Measurements from ENCODE around the gene FBLN7.

FBLN7 gene

GRCh38 chr2:112157472-112157871, 19.3 kb downstream of the FBLN7 start:
- no peak for DNase-seq (ENCODE audit: low spot score)

GRCh38 chr2:112159454-112159921, 21.3 kb downstream of the FBLN7 start:
- DNase-seq (ENCODE audit: low spot score) = no peak

DNA sequence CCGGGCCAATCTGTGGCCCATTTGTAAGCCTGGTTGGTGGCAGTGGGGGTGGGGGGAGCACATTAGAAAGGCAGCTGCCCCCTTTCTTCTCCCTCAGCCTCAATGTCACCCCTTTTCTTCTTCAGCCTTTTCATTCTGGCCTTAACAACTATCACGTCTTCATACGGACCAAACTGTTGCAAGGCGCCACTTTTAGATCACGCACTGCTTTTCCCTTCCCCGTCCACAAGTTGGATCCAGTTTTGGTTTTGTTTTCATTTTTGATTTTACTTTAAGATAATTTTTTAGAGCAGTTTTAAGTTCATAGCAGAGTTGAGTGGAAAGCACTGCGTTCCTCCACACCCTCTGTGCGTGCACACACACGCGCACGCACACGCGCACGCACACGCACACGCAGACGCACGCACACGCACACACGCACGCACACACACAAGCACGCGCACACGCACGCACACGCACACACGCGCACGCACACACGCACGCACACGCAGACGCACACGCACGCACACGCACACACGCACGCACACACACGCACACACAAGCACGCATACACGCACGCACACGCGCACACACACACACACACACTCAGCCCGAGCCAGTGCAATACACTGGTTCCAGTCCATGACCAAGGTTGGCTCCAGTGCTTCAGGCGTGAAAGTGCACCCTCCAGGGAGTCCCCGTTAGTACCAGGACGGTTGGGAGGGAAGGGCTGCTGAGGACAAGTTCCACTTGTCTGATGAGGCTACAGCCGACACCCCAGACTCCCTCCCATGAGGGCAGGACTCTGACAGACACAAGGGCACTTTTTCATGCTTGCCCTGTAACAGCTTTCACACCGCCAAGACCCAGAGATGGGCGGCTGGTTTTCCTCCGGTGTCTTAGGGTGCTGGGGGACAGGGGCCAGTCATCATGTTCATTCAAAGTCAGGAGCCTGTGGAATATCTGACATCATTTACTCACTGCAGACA, 22.4 kb downstream of the FBLN7 start:
- DNase-seq (ENCODE audit: low spot score) = no peak

DNA sequence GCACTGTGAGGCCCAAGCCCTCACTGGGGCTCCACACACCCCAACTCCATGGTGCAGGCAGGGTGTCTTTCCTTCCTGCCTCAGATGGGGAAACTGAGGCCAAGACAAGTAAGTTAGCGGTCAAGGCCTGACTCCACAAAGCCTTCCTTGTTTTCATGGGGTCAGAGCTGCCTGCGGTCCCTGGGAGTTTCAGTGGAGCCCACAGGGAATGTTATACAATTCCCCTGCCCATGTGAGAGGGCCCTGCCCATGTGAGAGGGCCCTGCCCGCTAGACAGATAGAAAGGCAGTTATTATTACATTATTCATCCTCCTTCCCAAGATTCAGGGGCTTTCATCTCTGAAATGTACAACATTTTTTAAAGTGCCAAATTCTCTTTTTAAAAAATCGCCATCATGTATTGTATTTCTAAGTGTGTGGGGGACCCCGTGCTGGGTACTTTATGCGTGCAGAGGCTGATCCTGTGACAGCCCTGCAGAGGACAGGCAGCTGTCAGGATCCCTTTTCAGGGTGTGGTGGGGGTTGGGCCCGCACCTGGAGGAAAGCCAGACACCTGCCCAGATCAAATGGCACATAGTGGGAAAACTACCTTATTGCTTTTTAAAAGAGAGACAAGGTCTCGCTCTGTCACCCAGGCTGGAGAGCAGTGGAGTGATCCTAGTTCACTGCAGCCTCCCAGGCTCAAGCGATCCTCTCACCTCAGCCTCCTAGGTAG, 23.4 kb downstream of the FBLN7 start:
- no peak for DNase-seq (ENCODE audit: low spot score)

DNA sequence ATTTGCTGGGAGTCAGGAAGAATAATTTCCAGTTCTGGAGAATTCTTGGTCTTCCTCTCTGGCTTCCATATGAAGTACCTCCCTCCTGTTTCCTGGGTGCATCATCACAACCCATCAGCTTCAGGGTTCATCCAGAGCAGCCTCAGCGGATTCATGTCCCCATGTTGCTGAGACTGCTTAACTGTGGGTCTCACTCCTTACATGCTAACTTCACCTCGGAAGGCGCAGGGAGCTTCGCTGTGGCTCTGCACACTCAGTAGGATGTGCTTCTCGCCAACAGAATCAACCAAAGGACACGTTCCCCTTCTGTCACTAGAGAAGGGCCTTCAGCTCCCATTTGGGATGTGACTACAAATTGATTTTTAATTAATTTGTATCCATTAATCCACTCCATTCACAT, 24.2 kb downstream of the FBLN7 start:
- no peak for DNase-seq (ENCODE audit: low spot score)

GRCh38 chr2:112162956-112163355, 24.8 kb downstream of the FBLN7 start:
- no peak for DNase-seq (ENCODE audit: low spot score)

- no peak for DNase-seq (ENCODE audit: low spot score)
Measured at GRCh38 chr2:112163541-112163981, 25.4 kb downstream of the FBLN7 start.

DNA sequence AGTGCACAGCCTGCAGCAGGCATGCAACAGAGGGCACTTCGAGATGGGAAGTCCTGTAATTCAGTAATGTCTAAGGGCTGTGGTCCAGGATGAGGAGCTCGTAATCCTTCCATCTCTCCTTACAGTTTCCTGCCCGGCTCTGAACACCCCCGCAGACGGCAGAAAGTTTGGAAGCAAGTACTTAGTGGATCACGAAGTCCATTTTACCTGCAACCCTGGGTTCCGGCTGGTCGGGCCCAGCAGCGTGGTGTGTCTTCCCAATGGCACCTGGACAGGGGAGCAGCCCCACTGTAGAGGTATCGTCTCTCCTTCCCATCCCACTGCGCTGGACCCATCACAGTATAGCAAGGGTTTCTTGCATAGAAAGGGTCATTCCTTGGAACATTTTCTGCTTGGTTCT, 26.7 kb downstream of the FBLN7 start:
- no peak for DNase-seq (ENCODE audit: low spot score)

DNA sequence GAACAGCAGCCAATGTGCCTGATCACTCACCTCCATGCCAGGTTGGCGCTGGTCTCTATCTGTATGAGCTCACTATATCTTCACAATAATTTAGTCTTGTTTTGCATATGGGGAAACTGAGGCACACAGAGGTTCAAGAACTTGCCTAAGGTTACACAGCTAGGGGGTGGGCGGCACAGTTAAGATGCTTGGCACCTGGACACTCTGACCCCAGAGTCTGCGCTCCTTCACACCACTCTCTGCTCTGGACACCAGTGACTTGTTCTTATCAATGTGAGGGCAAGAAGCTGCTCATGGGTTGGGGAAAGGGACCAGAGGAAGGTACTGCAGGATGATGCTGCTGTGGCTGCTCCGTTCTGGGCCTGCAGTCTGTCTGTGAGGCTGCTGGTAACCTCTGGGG, 27.1 kb downstream of the FBLN7 start:
- DNase-seq (ENCODE audit: low spot score) = no peak

DNA sequence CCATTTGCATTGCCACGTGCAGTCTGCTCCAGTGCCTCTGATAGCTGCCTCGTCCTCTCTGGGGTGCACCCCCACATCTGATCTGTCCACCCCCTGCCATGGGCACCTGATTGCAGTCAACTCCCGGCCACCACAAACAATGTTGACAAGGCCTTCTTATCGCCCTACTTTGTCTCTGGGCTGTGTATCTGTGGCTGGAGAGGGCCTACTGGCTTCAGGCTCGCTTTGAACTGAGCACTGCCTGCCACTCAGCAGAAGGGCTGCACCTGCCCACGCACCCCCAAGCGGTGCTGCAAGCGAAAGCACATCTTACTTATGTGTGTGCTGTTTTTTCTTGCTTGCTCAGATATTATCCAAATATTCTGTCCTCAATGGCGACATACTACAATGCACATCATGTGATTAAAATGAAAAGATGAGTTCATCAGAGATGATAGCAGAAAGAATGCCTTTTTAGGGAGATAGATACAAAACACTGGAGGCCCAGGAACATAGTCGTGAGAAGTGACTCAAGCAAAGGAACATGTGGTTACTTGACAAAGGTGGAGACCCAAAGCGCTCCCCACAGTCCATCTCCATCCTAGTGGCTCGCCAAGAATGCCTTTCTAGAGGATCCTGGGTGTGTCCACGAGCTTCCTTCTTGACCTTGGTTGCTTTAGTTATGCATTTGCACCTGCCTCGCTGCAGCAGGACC, 28.8 kb downstream of the FBLN7 start:
- no peak for DNase-seq (ENCODE audit: low spot score)

GRCh38 chr2:112168422-112169124, 30.4 kb downstream of the FBLN7 start:
- no peak for DNase-seq (ENCODE audit: low spot score)

- no peak for DNase-seq (ENCODE audit: low spot score)
Measured at GRCh38 chr2:112170495-112170894, 32.3 kb downstream of the FBLN7 start.

- no peak for DNase-seq (ENCODE audit: low spot score)
Measured at GRCh38 chr2:112173646-112174319, 35.6 kb downstream of the FBLN7 start.

DNA sequence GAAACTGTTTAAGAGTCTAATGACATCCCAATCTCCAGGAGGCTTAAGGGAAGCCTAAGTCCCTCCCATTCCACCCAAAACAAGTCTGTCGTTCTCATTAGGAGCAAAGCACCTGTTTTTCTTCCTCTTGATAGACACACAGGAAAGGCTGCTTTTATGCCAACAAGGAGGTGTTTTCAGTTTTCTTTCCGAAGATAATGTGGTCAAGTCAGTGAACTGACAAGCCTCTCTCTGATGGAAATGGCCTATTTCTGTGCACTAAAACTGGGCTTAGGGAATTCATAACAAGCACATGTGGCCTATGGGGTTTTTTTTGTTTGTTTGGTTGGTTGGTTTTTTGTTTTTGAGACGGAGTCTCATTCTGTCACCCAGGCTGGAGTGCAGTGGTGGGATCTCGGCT, 36.2 kb downstream of the FBLN7 start:
- no peak for DNase-seq (ENCODE audit: low spot score)

DNA sequence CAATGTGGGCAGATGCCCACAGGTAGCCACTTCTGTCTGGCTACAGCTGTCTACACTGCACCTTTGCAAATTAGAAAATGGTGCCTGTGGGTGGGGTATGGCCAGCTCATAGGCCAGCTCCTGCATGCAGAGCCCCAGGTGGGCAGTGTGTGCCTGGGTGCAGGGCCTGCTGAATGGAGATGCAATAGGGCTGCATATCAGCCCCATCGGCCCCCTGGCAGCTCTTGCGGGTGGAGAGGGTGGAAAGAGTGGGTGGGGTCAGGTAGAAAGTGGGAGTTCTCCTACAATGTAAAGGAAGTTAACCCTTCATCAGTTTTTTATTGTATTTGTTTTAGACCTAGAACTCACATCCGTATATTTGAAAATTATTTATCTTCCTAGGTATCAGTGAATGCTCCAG, 37.1 kb downstream of the FBLN7 start:
- DNase-seq (ENCODE audit: low spot score) = no peak

- no peak for DNase-seq (ENCODE audit: low spot score)
Measured at GRCh38 chr2:112175958-112176573, 37.9 kb downstream of the FBLN7 start.

DNA sequence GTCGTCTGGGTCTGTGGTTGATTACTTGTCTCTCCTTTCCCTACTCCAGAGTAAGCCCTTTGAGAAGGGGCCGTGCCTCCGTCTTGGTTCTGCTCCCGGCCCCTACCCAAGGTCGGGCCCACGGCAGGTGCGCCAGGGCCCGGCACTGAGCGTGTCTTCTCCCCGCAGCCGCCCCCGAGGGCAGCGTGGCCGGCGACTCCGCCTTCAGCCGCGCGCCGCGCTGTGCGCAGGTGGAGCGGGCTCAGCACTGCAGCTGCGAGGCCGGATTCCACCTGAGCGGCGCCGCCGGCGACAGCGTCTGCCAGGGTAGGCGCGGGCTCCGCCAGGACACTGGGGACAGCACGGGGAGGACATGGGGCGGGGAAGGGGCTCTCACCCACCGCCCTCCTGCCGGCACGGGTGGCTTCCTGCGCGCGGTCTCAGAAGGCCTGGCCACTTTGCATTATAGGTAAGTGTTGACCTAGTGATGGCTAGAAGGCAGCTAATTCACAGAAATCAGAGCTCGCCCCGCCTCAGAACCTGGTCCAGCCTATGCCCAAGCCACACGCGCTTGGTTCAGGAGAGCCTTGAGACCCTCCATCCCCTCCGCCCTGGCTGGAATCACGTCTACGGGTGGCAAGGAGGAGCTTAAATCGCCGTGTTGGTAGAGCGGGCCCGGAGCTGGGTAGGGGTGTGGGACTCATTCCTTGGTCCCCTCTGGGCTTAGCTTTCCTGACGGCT, 43.5 kb downstream of the FBLN7 start:
- no peak for DNase-seq (ENCODE audit: low spot score)

- no peak for DNase-seq (ENCODE audit: low spot score)
Measured at GRCh38 chr2:112182581-112183034, 44.4 kb downstream of the FBLN7 start.

GRCh38 chr2:112183327-112184025, 45.3 kb downstream of the FBLN7 start:
- DNase-seq (ENCODE audit: low spot score) = no peak

Data from kidney capillary endothelial cell (primary cell).